Activated CD4-positive, alpha-beta T cell treated with anti-CD3 and anti-CD28 coated beads, Interleukin-2, amount 50 U/mL, for 4 hours (primary cell): ENCODE measurements around the gene DIRAS1.
"Not testable (repeated sequence)": the region's sequence is repeated elsewhere in the genome, so short reads cannot be mapped to it uniquely, and the experiment has no call there.

ENCODE experiments used
- DNase-seq, 2 experiments: peaks; one replicate each; pipeline ENCODE4 v3.0.0-alpha.2; 2020

The DIRAS1 gene

DNA sequence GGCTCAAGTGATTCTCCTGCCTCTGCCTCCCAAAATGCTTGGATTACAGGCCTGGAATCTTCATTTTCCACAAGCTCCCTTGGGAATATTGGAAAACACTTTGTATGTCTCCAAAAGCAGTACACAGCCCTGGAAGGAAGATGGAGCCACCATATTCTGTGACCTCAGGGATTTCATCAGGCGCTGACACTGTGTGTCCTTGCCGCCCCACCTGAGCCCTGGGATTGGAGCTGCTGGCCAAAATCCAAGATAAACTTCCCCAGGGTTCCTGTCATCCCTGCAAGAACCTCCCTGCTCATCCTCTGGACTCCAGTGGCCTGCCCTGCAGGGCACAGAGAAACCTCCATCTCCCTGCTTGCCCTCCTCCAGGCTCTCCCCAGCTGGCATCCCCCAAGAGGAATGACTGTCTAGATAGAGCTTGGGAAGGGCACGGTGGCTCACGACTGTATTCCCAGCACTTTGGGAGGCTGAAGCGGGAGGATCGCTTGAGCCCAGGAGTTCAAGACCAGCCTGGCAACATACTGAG is 17.4 kb downstream of the DIRAS1 start:
- DNase-seq, result no peak

DNA sequence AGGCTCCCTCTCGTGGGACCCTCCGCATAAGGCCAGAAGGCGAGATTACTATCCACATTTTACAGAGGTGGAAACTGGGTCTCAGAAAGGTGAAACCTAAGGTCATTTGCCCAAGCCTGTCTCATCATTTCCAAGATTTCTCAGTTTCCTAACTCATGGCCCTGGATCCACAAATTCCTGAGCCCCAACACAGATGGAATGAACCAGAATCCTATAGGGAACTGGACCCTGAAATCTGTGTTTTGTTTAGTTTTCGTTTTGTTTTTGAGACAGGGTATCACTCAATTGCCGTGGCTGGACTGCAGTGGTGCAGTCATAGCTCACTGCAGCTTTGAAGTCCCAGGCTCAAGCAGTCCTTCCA is 18.1 kb downstream of the DIRAS1 start:
- no peak for DNase-seq

DNA sequence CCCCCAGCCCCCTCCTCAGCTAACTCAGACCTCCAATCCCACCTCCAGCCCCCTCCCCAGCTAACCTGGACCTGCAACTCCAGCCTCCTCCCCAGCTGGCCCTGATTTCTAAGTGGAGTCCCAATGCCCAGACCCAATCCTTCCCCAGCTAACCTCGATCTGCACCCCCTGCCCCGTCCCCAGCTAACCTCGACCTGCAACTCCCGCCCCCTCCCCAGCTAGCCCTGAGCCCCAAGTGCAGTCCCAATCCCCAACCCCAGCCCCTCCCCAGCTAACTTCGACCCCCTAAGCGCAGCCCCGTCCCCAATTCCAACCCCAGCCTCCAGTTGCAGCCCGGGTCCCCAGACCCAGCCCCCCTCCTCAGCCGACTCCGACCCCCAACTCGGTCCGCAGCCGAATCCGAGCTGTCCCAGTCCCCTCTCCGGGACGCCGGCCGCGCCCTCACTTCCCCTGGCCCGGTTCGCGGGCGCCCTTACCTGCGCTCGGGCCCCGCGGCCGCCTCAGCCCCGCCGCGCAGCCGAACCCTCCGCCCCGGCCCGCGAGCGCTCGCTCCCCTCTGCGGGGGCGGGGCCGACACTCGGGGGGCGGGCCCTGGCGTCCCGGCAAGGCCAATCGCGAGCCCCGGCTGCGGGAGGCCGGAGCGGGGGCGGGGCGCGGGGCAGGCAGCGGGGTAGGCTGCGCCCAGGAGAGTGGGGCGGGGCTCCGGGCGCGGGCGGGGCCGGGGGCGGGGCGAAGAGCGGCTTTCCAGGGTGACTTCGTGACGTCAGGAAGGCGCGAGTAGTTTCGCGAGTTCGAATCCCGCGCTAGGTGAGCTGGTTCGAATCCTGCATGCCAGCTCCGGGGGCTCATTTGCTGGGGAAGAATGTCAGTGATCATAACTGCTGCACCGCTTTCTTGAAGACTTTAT is 18.7 kb downstream of the DIRAS1 start, which contains the start of gene GNG7:
Gene GNG7 (minus strand): TSS at position 525 of the 907 bp plus-strand sequence. CDS start 182,006 bp downstream, outside the sequence.
- peak; percentile 95 to 96 for DNase-seq

DNA sequence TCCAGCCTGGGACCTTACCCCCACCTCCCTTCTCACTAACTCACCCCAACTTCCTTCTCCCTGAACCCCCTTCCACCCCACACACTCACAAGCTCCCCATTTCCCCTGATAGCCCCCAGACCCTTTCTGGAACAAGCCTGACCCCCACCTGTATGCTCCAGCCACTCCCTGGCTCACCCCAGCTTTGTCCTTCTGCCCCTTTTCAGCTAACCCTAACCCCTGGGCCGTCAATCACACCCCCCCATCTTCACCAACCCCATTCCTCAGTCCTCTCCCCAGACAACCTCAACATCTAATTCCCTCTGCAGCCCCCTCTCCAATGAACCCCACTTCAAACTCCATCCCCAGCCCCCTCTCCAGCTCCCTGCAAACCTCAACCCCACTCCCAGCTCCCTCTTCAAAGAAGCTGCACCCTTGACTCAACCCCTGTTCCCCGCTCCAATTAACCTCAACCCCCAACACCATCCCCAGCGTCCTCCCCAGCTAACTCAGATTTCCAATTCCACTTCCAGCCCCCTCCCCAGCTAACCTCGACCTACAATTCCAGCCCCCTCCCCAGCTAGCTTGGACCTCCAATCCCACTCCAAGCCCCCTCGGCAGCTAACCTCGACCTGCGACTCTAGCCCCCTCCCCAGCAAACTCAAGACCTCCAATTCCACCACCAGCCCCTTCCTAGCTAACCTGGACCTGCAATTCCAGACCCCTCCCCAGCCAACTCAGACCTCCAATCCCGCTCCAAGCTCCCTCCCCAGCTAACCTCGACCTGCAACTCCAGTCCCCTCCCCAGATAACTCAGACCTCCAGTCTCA is 19.6 kb downstream of the DIRAS1 start:
- no peak for DNase-seq

DNA sequence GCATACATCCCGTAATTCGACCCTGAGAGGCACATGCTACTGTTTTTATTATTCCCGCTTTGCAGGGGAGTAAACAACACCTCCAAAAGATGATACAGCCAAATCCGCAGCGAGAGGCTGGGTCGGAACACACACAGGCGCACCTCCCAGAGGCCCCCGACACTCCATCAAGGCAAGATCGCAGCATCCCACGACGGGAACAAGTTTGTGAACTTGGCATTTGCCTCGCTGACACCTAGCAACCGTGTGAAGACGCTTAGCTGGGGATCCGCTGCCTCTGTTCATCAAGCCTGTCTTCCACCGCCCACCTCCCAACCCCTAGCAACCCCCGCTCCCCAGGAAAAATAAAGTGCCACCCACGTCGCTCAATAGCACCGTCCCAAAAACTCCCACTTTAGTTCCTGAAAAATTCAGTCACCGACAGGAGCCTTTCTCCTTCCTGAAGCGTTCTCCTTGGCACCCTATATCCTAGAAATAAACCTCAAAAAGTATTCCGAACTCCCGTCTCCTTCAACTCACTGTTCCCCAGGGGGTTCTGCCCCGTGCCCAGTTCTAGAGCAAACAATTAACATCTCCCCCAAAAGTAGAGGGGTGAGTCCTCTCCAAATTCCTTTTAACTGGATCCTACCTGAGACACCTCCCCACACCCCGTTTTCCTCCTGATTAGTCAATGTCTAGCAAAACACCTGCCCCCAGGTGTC is 20.4 kb downstream of the DIRAS1 start:
- DNase-seq, result no peak

DNA sequence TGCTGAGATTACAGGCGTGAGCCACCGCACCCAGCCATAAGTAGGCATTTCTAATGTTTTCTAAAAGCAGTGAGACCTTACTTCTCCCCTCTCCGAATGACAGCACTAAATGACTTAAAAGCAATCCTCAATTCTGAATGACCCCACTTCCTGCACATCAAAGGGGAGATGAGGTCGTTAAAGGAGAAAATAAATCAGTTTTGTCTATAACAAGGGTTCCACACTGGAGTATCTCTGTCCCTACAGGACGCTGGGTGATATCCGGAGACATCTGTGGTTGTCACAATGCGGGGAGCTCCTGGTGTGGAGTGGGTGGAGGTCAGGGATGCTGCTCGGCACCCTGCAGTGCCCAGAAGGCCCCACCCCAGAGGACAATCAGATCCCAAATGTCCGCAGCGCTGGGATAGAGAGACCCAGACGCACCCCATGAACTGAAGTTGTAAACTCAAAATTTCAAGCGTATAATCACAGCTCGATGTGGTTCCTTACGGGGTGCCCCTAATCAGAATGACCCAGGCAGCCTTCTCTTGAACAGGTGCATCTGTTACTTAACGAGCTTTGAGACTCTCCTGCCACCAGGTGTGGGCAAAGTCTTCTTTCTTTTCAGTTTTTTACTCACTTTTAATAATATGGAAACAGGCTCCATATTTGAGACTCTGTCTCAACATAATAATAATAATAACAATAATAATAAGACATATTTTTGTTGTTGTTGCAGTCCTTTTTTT is 21.6 kb downstream of the DIRAS1 start:
- DNase-seq, result no peak

DNA sequence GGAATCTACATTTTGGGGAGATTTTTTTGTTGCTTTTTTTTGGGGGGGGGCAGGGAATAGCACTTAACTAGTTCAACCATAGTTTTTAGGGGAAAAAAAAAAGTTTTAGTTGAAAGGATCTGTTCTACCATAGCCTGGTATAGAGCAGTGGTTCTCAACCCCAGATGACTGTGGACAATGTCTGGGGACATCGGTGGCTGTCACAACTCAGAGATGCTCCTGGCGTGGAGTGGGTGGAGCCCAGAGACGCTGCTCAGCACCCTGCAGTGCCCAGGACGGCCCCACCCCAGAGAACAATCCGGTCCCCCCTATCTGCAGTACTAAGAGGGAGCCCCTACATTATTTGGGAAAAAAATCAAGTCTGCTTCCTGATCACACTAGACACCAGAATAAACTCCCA is 27.0 kb downstream of the DIRAS1 start:
- DNase-seq, result no peak

DNA sequence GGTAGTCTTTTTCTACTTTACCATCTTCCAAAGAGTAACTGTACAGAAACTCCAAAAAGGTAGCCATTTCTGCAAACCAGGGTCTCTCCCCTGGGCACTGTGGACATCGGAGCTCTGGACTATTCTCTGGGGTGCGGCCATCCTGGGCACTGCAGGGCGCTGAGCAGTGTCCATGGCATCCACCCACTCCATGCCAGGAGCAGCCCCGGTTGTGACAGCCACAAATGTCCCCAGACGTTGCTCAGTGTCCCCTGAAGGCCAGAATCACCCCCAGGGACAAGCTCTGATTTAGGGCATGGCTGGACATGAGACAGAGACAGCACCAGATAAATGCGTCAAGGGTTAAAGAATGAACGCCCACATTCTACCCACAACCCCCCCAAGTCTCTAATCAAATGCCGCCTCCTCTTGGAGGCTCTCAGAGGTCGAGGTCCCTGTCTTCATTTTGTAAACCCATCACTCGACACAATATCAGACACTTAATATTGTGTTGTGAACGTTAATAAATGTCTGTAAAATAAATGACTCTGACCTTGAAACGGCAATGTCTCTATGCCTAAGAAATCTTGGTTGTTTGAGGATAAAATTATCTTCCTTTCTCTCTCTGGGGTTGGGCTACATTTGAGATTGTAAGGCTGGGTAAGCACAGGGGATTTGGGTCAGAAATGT is 27.5 kb downstream of the DIRAS1 start:
- no peak for DNase-seq

DNA sequence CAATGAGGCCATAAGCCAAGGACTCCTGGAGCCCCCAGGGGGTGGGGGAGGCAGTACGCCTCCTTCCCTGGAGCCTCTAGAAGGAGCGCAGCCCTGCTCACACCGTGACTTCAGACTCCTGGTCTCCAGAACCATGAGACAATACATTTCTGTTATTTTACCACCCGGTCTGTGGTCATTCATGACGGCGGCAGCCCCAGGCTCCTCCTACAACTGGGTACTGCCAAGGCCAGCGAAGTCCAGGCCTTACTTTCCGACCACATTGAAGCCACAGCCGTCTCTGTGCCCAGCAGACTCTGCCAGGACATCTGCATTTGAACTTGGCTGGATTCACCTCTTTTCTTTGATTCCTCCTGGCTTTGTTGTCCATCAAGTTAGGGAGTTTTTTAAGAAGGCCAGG is 29.2 kb downstream of the DIRAS1 start:
- no peak for DNase-seq

DNA sequence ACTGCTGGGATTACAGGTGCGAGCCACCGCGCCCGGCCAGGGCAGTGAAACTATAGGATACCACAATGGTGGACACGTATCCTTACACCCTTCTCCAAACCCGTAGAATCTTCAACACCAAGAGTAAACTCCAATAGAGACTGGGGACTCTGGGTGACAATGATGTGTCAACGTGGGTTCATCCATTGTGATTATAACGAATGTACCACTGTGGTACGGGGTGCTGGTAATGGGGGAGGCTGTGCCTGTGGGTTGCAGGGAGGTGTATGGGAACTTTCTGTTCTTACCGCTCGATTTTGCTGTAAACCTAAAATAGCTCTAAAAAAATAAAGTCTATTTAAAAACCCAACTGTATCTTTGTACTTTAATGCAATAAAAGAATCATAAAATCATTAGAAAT is 30.3 kb downstream of the DIRAS1 start:
- no peak for DNase-seq

DNA sequence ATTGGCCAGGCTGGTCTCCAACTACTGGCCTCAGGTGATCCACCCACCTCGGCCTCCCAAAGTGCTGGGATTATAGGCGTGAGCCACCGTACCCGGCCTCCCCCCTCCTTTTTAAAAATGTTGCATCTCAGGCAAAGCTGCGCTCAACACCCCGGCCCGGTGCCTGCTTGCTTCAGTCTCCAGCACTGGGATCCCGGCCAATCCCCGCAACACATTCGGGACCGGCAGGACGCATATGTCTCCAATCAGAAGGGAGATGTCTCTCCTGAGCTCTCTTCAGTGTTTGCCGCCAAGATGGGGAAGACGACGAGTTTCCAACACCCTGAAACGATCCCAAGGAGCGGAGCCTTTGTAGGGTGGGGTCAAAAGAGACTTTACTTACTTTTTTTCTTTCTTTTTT is 34.8 kb downstream of the DIRAS1 start:
- no peak for DNase-seq

DNA sequence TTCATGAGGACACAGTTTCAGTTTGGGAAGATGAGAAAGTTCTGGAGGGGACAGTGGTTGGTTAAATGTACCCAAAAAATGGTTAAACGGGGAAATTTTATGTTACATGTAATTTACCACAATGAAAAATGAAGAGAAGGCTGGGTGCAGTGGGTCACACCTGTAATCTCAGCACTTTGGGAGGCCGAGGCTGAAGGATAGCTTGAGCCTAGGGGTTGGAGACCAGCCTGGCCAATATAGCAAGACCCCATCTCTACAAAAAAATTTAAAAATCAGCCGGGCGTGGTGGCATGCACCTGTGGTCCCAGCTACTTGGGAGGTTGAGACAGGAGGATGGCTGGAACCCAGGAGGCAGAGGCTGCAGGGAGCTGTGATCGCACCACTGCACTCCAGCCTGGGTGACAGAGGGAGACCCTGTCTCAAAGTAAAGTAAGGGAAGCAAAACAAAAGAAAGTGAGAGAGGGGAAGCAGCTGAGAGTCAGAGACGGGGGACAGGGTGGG is 35.9 kb downstream of the DIRAS1 start:
- no peak for DNase-seq

DNA sequence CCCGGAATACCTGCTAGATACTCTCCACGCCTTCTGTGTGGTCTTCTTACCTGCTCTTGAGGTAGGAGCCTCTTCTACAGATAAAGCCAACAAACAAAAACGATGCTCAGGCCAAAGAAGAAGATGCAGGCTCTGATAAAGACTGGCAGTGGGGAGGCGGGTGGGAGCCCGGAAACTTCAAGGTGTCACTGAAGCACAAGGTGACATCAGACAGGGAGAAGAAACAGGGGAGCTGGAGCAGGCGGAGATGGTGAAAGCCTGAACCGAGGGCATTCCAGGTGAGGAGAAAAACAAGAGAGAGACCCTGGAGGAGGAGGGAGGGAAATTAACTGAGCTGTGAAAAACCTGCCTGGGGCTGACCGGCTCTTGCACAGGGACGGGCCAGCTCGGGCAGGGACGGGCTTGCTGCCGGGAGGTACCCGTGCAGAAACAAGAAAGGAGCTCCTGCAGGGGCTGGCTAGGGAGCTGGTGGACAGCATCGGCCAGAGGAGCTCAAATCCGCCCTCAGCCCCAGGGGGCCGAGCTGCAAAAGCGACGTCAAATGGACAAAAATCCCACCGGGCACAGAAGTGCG is 37.7 kb downstream of the DIRAS1 start:
- no peak for DNase-seq

DNA sequence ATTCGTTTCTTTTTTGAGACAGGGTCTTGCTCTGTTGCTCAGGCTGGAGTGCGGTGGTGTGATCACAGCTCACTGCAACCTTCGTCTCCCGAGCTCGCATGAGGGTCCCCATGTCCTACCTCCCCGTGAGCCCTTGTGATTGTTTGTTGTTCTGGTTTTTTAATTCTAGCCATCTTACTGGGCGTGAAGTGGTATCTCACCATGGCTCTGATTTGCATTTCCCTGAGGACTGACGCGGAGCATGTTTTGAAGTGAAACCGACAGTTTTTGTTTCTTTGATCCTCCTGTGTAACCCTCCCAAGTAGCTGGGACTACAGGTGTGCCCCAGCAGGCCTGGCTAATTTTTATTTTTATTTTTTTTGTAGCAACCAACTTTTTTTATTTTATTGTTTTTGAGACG is 40.4 kb downstream of the DIRAS1 start:
- no peak for DNase-seq

DNA sequence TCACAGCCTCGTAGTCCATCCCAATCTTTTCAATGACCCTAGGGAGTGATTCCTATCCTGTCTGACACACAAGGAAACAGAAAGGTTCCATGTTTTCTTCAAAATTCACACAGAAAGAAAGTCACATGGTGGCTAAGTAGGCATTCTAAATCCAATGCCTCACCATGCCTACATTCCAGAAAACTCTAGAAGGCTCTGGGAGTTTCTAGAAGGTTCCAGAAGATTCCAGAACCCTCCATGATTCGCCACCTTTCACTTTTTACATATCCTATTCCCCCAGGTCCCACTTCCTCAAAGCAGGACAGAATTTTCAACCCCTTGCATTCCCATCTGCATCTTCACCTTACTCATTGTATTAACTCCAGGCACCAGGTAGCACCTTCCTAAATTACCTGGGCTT is 41.7 kb downstream of the DIRAS1 start:
- no peak for DNase-seq

DNA sequence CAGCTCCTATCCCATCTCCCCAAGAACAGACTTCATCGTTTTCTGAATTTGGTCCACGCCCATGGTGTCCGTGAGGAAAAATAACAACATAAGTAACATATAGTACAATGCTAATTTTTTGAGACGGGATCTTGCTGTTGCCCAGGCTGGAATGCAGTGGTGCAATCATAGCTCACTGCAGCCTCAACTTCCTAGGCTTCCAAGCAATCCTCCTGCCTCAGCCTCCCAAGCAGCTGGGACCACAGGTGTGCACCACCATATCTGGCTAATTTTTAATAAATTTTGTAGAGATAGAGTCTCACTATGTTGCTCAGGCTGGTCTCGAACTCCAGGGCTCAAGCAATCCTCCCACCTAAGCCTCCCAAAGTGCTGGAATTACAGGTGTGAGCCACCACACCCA is 42.2 kb downstream of the DIRAS1 start:
- not testable (repeated sequence) for DNase-seq

DNA sequence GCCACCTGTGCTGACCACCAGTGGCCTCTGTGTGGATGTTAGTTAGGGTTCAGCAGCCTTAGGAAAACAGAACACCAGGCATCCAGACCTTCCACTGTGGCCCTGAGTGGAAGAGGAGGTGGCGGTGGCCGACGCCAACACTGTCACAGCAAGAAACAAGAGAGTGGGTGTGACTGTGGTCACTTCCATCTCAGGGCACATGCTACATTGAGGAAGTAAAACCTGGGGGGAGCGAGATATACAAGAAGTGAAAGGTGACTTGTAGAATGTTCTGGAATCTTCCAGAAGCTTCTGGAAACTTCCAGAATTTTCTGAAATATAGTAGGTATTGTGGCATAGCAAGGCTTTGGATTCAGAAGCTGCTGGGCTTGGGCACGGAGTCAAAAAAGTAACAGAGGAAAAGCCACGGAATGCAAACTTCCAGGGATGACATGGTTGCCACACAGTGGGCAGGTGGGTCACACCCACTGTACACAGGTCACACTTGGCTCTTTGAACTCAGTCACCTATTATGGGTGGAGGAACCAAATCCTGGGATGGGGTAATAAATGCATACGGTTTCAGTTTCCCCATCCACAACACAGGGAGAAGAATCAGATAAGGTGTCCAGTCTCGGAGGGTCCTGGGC is 43.0 kb downstream of the DIRAS1 start:
- no peak for DNase-seq

DNA sequence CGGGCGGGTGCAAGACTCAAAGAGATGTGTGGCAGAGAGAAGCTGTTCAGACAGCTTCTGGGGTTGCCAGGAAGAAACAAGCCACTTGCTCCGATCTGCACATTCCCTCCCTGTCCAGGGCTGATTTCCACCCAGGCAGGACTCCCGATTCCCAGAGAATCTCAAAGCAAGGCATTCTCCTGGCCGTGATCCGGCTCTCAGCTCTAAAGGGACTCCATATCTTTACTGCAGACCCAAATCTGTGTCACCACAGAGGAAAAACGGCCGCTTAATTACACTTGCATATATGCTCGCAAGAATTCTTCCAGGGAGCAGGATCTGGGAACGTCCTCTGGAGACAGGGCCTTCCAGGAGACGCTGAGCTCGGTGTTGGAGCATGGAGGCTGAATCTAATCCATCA is 44.3 kb downstream of the DIRAS1 start:
- DNase-seq, result no peak

DNA sequence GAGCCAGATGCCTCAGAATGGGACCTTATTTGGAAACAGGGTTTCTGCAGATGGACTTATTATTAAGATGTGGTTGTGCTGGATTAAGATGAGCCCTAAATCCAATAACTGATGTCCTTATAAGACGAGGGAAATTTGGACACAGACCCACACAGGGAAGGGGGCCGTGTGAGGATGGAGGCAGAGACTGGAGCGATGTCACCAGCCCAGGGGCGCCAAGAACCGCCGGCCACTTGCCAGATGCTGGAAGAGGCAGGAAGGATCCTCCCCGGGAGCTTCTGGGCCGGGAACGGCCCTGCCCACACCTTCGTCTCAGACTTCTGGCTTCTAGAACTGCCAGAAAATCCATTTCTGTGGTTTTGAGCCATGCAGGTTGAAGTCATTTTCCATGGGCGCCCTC is 45.3 kb downstream of the DIRAS1 start:
- no peak for DNase-seq

DNA sequence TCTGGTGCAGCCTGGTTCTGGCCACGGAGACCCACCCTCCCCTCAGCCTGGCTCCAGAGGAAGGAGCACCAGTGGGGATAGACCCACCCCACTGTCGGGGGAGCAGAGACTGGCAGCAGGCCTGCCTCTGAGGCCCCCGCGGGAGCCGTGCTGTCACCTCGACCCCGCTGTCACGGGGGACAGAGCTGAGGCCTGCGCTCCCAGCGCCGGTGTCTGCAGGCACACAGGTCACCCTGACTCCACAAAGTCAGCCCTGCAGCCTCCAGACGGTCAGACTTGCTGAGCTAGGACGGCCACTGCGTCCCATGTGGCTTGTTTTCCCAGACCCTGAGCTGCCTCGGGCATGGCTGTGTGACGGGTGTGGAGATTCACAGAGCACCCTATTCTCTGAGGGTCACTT is 51.0 kb downstream of the DIRAS1 start:
- DNase-seq, result no peak
